Myocyte (in vitro differentiated cells): ENCODE measurements around the gene TRIM17. TPM values are rescaled to one million over a fixed set of nuclear protein-coding genes. Genes with fewer than 3 reads are reported as not detected.

Source experiments
- DNase-seq: peaks from one replicate; pipeline ENCODE4 v3.0.0-alpha.2; 2012; ENCODE audit warnings: low read depth
- total RNA-seq: library from RNA; depleted of rRNA; stranded (reverse); fragments of >200 nt; gene quantifications from 2 replicates; pipeline ENCODE4 v1.2.3, GENCODE V29; 2014

TRIM17 gene
- total RNA-seq, 1 donor from 2014 or later, result not detected

GRCh38 chr1:228417483-228418203 lies 982 bp upstream of the TRIM17 start:
- no peak for DNase-seq

DNA sequence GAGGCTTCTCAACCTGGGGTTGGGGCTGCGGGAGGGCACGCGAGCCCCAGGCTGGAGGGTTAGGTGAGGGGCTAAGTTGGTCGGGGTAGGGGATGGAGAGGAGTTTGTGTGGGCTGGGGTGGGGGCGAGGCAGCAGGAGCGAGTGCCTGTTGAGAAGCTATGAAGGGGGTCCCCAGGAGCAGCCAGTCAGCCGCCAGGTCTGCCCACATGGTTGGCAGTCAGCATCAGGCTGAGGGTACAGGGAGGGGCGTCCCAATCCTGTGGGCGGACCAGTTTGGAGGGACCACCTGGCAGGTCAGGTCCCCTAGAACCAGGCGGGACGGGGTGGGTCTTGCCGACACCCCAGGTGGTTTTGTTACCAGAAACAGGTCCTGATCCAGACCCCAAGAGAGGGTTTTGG lies 400 bp upstream of the TRIM17 start:
- no peak for DNase-seq

- no peak for DNase-seq
Observed at GRCh38 chr1:228415853-228416216, 826 bp downstream of the TRIM17 start.

DNA sequence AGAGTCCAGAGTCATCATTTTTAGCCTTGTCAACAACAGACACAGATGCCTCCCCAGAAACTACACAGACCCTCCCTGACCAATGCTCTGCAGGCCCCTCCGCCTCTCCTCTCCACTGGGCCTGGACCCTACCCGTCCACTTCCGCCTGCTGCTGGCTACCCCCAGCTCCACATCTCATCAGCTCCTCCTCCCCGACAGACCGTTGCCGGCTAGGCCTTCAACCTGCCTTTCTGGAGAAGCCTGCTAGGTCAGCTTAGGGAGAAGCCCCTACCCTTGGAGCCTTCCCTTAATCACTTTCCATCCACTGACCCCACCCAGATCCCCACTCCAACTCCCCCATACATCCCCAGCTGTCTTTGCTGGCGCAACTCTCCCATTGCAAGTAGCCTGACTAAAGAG lies 1.4 kb downstream of the TRIM17 start:
- DNase-seq, result no peak

- no peak for DNase-seq
Observed at GRCh38 chr1:228414511-228415211, 2.0 kb downstream of the TRIM17 start.

DNA sequence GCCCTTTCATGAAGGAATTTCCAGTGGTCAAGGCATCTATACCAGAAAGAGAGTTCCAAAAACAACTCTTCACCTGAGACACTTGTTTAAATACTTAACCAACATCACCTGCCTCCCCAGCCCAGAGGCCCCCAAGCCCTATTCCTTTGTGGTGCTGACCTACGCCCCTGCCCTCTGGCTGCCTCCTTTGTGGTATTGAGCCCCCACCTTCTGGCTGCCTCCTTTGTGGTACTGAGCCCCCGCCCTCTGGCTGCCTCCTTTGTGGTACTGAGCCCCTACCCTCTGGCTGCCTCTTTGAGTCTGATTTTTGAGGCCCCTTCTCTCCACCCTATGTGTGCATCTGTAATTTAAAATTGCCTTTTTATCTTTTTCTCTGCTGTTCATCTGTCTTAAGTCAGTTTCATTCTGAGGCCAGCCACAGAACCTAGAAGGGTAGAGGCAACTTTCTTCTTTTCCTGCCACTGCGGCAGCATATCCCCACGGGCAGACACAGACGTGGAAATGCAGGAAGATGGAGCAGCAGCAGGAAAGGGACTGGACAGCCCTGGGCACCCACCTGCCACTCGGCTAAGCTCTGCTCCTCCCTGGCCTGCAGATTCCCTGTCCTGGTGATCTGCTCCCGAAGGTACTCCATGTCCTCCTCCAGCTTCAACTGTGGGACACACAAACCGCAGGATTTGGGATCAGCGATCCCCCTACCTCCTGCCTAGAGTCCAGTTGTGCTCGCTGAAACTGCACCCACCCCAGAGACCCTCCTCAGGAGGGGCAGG lies 3.2 kb downstream of the TRIM17 start:
- no peak for DNase-seq

DNA sequence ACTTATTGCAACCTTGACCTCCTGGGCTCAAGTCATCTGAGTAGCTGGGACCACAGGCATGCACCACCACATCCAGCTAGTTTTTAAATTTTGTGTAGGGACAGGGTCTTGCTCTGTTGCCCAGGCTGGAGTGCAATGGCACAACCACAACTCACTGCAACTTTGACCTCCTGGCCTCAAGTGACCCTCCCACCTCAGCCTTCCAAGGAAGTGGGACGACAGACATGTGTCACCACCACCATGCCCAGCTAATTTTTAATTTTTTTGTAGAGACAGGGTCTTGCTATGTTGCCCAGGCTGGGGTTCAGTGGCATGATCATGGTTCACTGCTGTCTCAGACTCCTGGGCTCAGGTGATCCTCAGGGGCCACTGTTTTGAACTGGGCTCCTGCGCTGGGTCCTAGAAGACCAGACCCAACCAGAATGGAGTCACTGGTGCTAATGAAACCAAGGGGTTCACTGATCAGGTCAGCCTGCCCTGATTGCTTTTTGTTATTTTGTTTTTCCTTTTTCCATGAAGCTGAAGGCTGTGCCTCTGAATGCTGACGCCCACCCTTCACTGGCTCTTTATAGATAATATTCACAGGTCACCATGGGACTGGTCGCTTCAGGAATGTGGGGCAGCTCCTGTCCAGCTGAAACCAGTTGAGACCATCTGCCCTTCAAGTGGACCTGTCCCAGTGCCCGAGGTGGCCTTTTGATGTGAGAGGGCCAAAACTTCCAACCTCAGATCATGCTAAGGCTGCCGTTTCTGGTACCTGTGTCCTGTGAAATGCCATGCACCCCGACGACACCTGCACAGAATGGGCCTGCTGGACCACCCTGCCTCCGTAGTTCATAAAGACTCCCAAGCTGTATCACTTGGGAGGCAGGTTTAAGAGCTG lies 4.9 kb downstream of the TRIM17 start:
- no peak for DNase-seq

DNA sequence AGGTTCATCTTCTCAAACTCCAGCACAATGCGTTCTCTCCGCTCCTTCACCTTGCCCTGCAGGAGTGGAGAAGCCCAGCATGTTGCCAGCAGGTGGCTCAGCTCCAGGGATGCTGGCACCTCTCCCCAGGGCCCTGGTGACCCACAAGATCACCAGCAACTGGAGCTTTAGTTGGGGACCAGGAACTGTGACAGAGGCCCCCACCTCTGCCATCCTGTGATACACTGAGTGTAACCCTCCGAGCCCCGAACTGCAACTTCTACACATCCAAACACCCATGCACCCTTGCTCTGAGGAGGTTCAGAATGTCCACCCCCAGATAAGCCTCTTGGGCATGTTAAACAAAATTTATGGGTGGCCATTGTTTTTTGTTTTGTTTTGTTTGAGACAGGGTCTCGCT lies 5.5 kb downstream of the TRIM17 start:
- DNase-seq, result no peak

GRCh38 chr1:228410671-228411070 lies 6.0 kb downstream of the TRIM17 start:
- DNase-seq, result no peak

GRCh38 chr1:228410015-228410414 lies 6.6 kb downstream of the TRIM17 start:
- DNase-seq, result no peak

DNA sequence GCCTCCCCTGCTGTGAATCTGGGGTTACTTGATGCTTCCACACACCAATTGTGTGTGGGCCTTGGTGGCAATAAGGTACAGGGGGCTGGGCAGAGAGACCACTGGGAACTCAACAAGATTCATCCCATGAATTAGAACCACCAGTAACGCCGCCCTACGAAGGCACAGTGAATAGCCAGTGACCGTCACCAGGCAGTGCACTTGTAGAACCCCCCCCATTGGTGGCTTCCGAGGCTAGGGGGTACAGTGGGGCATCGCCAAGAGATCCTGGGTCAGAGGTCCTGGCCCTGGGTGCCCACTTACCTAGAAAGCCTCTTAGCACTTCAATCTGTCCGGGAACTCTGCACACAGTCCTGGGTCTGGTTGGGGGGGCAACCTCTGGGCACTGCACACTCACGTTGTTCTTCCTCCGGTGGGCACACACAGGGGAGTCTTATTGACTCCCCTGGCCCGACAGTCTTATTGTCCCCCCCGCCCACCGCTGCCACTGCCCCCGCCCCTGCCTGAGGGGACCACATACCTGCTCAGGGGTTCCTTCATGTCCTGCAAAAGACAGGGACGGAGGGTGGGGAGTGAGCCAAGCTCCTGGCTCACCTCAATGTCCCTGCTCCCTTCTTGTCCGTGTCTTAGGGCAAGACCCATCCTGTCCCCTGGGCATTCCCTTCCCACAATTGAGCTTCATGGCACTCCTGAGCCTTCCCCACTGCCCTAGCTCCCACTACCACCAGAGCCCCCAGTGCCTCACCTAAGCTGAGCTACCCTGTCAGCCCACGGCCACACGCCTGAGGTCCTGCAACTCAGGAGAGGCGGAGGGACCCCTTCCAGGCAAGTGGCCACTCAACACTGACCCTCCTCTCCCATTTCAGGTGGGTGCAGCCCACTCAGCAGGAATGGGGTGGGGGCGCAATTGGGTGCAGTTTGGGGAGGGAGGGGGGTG lies 7.5 kb downstream of the TRIM17 start:
- no peak for DNase-seq

DNA sequence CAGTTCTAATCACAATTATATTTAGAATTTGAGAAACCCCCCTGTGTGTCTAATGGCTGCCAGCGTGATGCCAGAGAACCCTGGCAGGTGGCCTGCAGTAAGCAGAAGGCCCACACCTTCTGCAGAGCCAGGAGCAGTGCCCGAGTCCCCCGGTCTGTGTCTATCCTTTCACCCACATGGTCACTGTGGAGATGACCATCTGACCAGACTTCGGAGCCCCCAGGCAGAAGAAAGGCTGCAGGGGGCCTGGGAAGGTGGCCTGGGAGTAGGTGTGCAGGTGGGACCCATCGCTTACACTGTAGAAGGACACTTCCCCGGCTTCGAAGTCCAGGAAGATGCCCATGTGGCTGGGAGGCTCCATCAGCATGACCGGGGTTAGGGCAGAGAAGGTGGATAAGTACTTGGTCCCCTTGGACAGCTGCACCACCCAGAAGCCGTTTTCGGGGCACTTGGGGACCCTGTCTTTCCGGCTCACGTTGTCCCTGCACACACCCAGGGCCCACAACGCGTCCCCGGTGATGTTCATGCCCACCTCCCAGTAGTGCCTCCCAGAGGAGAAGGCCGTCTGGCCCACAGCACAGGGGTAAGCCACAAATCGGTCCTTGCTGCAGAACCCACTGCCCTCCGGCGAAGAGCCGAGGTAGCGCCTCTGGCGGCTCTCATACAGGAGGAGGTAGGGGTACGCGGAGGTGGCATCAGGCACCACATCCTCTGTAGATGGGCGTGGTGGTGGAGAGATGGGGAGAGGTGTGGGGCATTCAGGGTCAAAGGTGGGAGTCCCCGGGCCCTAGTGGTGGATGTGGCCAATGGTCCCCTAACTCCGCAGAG lies 8.4 kb downstream of the TRIM17 start:
- no peak for DNase-seq

DNA sequence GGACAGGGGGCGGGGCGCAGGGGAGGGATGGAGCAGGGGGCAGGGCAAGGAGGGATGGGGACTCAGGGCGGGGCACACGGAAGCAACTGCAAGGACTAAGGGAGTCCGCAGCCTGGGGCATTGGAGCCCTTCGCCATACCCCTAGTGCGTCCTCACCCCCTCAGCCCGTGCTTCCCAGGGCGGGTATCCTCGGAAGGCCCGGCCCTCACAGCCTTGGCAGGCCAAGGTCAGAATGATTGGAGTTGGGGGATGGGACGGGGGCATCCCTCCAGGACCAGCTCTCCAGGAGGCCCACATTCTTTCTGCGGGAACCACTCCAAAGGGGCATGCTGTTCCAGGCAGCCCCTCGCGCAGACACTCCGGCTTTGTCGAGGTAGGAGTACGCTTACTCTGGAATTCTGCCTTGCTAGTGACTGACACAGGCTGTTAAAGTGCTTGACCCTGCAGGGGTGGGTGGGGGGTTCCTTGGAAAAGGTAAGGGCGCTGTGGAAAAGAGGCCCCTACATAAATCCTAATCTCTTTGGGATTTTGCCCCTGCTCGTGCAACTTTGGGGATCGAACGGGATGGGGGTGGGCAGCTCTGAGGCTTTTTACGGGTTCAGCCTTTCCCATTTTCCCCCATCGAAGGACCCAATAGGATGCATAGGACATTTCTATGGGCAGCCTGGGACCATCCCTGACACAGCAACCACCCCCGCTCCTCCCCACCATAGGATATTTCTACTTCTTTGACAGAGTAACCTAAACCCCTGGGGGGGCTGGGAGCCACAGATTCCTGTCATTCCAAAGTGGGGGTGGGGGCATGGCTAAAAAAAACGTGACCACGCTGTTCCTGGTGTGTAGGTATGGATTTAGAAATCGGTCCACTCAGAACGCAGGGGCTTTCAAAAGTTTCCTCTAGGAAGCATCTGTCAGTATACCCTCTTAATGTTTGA lies 9.3 kb downstream of the TRIM17 start:
- DNase-seq, result no peak

DNA sequence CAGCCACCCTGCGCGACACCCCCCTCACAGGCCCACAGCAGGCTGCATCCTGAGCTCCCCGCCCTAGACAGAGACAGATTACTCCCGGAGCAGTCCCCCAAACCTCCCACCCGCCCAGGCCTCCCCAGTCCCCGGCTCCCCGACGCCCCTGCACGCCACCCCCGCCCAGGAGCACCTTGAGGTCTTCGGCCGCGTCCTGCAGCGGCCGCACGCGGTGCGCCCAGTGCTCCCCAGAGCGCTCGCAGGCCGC lies 10.8 kb downstream of the TRIM17 start:
- DNase-seq, result no peak

DNA sequence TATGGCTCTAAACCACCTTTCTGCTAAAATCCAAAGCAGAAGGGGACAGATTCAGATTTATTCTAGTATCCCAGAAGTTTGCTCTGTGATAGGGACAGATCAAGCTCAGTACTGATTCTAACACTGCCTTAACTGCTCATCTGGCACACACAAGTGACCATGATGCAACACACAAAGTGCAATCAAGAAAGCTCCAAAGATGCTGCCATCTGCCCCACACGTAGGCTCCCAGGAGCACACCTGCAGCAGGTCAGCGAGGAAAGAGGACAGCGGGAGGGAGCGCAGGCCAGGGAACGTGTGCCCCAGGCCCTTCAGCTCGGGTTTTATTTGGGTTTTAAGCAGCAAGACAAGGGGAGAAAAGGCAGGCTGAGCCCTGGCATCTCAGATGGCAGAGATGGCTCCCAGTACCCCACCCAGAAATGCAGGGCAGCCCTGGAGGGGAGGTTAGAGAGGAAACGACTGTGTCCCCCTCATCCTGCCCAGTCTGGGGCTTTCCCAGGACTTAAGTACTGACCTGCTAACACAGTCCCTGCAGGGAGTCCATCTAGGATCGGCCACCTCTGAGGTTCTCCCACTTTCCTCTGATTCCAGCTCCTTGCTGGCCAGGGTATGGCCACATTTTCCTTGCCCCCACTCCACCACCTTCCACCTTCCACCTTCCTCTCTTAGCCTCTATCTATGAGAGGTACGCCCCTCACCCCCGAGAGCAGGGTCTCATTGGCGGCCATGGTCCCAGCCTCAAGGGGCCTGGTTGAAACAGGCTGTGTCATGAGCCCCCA lies 11.3 kb downstream of the TRIM17 start:
- DNase-seq, result no peak

DNA sequence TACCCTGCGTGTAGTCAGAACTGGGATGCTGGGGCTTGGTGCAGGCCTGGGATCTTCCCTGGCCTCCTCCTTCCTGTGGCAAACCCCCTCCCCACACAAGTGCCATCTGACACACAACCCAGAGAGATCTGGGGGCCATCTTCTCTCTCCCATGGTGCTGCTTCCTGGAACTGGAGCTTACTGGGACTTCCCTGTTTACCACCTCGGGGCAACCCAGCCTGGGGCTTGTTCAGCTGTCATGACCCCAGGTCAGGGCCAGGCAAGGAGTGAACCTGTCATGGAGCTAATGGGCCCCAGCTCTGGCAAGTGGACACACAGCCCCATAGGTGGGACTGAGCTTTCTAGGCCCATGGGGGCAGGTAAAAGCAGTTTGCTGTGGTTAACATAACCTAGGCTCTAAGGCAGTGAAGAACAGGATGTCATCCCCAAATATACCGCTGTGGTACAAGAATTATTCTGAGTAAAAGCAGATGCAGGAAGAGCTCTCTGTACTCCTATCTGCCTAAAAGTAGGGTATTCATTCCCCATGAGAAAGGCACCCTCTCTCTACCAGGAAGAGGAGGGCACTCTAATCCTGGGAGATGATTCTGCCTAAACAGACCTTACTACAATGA lies 12.4 kb downstream of the TRIM17 start:
- no peak for DNase-seq

DNA sequence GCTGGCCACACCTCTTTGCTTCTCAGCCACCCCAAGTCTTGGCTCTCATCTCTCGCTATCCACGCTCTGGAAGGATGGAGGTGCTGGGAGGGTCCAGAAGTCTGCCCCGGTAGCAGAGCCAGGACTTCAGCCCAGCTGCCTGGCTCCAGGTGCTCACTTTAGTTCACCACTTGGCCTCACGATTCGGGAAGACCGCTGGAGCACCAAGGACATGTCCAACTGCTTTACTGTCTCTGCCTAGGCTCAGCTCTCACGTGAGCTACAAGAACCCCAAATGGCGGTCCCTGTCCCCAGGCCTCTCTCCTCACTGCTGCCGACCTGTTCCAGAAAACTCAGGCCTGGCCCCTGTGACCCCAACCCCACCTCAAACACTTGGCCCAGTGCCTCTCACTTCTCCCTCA lies 13.4 kb downstream of the TRIM17 start:
- DNase-seq, result no peak
